Tongue (tissue), 2 donors: ENCODE results near the gene RAB8B. TPM values are rescaled to one million over a fixed set of nuclear protein-coding genes. Genes with fewer than 3 reads are reported as not detected.

Experiments
- DNase-seq: peaks from one replicate; pipeline ENCODE4 v3.0.0-alpha.2; 2015
- total RNA-seq: library from RNA; depleted of rRNA; stranded (reverse); fragments of >200 nt; gene quantifications from one replicate; pipeline ENCODE4 v1.2.3, GENCODE V29; 2014

Gene RAB8B
- total RNA-seq, 1 donor from 2014 or later: 31.3 TPM

GRCh38 chr15:63313825-63314224 lies 124.4 kb downstream of the RAB8B start:
- no peak for DNase-seq

- DNase-seq: no peak
Observed at GRCh38 chr15:63314409-63314808, 125.0 kb downstream of the RAB8B start.

Other genes with a start within 250 kb of the RAB8B start
- gene TPM1, start 146.9 kb upstream of the RAB8B start, total RNA-seq: 4,708 TPM
- gene LACTB, start 67.7 kb upstream of the RAB8B start, total RNA-seq: 18.7 TPM
- 45.6 TPM for gene RPS27L, start 32.1 kb upstream of the RAB8B start, total RNA-seq
- 12.7 TPM for gene APH1B, start 88.0 kb downstream of the RAB8B start, total RNA-seq
- gene CA12, start 192.2 kb downstream of the RAB8B start, total RNA-seq: 8.9 TPM